HepG2 (cell line): Measurements from ENCODE around the gene TWNK. TPM values are rescaled to one million over a fixed set of nuclear protein-coding genes. Genes with fewer than 3 reads are reported as not detected.
A peak's percentile ranks its signal among the peaks of the same experiment; 100 is the strongest.

Source experiments
- AGO1 ChIP-seq: fragments of 200-400 bp; formaldehyde crosslinking; IDR thresholded peaks from 2 replicates; pipeline ENCODE4 v1.6.1; 2017; ENCODE audit warnings: mild to moderate bottlenecking, low read depth, low read length, moderate library complexity; ENCODE audit not compliant: poor library complexity, severe bottlenecking
- ATF5 ChIP-seq: sonication (generic); formaldehyde crosslinking; IDR thresholded peaks from 2 replicates; pipeline ENCODE4 v1.4.0; 2020; ENCODE audit warnings: mild to moderate bottlenecking, low read depth, missing genetic modification reagents
- ATF7 ChIP-seq, 2 experiments: fragments of 450-650 bp in 1 of 2; sonication (generic) in 1 of 2; formaldehyde crosslinking in 1 of 2; IDR thresholded peaks; 2 replicates each; pipeline versions ENCODE4 v1.4.0 to v1.6.1; 2016 to 2020; ENCODE audit warnings: antibody characterized with exemption in 1 of 2, mild to moderate bottlenecking in 1 of 2, missing genetic modification reagents in 1 of 2
- BATF2 ChIP-seq: sonication (generic); formaldehyde crosslinking; IDR thresholded peaks from 2 replicates; pipeline ENCODE4 v1.8.0; 2022; ENCODE audit warnings: mild to moderate bottlenecking, missing genetic modification reagents, moderate library complexity
- DMAP1 ChIP-seq: IDR thresholded peaks from 2 replicates; pipeline ENCODE4 v1.6.1; 2016
- KDM3A ChIP-seq: IDR thresholded peaks from 2 replicates; pipeline ENCODE4 v1.6.1; 2018; ENCODE audit warnings: low read depth, missing compliant biosample characterization
- POLR2AphosphoS5 ChIP-seq: IDR thresholded peaks from 2 replicates; pipeline ENCODE4 v1.6.1; 2012; ENCODE audit warnings: low read depth, low read length
- STAT5B ChIP-seq: sonication (generic); formaldehyde crosslinking; IDR thresholded peaks from 2 replicates; pipeline ENCODE4 v1.4.0; 2020; ENCODE audit warnings: missing genetic modification reagents
- ZBTB10 ChIP-seq: sonication (generic); formaldehyde crosslinking; IDR thresholded peaks from 2 replicates; pipeline ENCODE4 v1.4.0; 2020; ENCODE audit warnings: missing genetic modification reagents, borderline replicate concordance
- ZNF124 ChIP-seq: sonication (generic); formaldehyde crosslinking; IDR thresholded peaks from 2 replicates; pipeline ENCODE4 v1.4.0; 2020; ENCODE audit warnings: missing genetic modification reagents
- ZNF34 ChIP-seq: sonication (generic); formaldehyde crosslinking; IDR thresholded peaks from 2 replicates; pipeline ENCODE4 v1.4.0; 2020; ENCODE audit warnings: mild to moderate bottlenecking, missing genetic modification reagents, borderline replicate concordance
- ZNF574 ChIP-seq: sonication (generic); formaldehyde crosslinking; IDR thresholded peaks from 2 replicates; pipeline ENCODE4 v1.4.0; 2020; ENCODE audit warnings: missing genetic modification reagents
- ZNF646 ChIP-seq: sonication (generic); formaldehyde crosslinking; IDR thresholded peaks from 2 replicates; pipeline ENCODE4 v1.9.0; 2021; ENCODE audit warnings: mild to moderate bottlenecking, missing genetic modification reagents
- ZNF75D ChIP-seq: sonication (generic); formaldehyde crosslinking; IDR thresholded peaks from 2 replicates; pipeline ENCODE4 v1.8.1; 2023; ENCODE audit warnings: missing genetic modification reagents, mild to moderate bottlenecking, borderline replicate concordance
- polyA plus RNA-seq, 8 experiments: library from polyadenylated mRNA; depleted of rRNA in 3 of 8; stranded (reverse) in 7 of 8; unstranded in 1 of 8; fragments of >200 nt; fragmentation: Illumina TruSeq in 4 of 8; extraction: Trizol in 4 of 8; gene quantifications; 2 replicates each; pipeline versions ENCODE4 v1.2.1 to v1.2.3, GENCODE V29; 2011 to 2016; ENCODE audit warnings: low read depth in 4 of 8, missing spikeins in 1 of 8, mixed read lengths in 1 of 8; ENCODE audit not compliant: insufficient read depth in 1 of 8
- total RNA-seq, 5 experiments: library from RNA; depleted of rRNA; stranded (reverse); fragments of >200 nt; fragmentation: Illumina TruSeq; extraction: Trizol; gene quantifications; 2 replicates each; pipeline ENCODE4 v1.2.3, GENCODE V29; 2016; ENCODE audit warnings: low read depth in 1 of 5

TWNK gene
- total and polyA plus RNA-seq, 2 of the 13 experiments (the other 11 are each of a cell fraction or from before 2014, with no cell fraction given): 10.7 to 16.5 TPM

GRCh38 chr10:100970076-100970913, 17.0 kb upstream of the TWNK start (continued):
- TF ChIP-seq ZNF574 (CRISPR knock-in tag): no peak
- peak; percentile 66; the same call in 1 of the 2 replicates for TF ChIP-seq DMAP1 (CRISPR knock-in tag)
- no peak for TF ChIP-seq ZBTB10 (CRISPR knock-in tag)
- TF ChIP-seq BATF2 (CRISPR knock-in tag): peak; percentile 22; the same call in 1 of the 2 replicates
- peak; percentile 30; the same call in 1 of the 2 replicates for TF ChIP-seq ATF5 (CRISPR knock-in tag)
- no peak for TF ChIP-seq ZNF34
- peak; percentile 95 for TF ChIP-seq ZNF646 (CRISPR knock-in tag)
- peak; percentile 87 for TF ChIP-seq POLR2AphosphoS5
- 0 out of 2 replicates have a peak, but pooled peaks have one; percentile 8 for TF ChIP-seq KDM3A
- TF ChIP-seq ZNF124 (CRISPR knock-in tag): no peak
- no peak for TF ChIP-seq STAT5B (CRISPR knock-in tag)
- TF ChIP-seq ZNF75D (CRISPR knock-in tag): no peak
- no peak for TF ChIP-seq ATF7 (IDR thresholded peaks at IDR 0.05)
- TF ChIP-seq ATF7 (CRISPR knock-in tag; IDR thresholded peaks at IDR 0.05): no peak
- no peak for TF ChIP-seq AGO1
